Left ventricle myocardium inferior (tissue), 1 donor: ENCODE data around the gene BAIAP2L2. TPM values are rescaled to one million over a fixed set of nuclear protein-coding genes. Genes with fewer than 3 reads are reported as not detected.

ENCODE experiments used
- DNase-seq: peaks from one replicate; pipeline ENCODE4 v3.0.0-alpha.2; 2020
- H3K27ac ChIP-seq: fragments of 200-600 bp; replicated peaks from 2 replicates; pipeline ENCODE4 v1.8.0; 2021
- H3K27me3 ChIP-seq: fragments of 200-600 bp; 2 replicates; pipeline ENCODE4 v1.8.0; 2021; ENCODE audit warnings: low read depth
- H3K36me3 ChIP-seq: fragments of 200-600 bp; 2 replicates; pipeline ENCODE4 v1.8.0; 2021
- H3K4me1 ChIP-seq: fragments of 200-600 bp; 2 replicates; pipeline ENCODE4 v1.8.0; 2021
- H3K4me3 ChIP-seq: fragments of 200-600 bp; 2 replicates; pipeline ENCODE4 v1.8.0; 2021; ENCODE audit warnings: mild to moderate bottlenecking, moderate library complexity
- H3K9me3 ChIP-seq: fragments of 200-600 bp; replicated peaks from 2 replicates; pipeline ENCODE4 v1.8.0; 2021
- CTCF ChIP-seq: fragments of 200-600 bp; IDR thresholded peaks from 2 replicates; pipeline ENCODE4 v1.8.0; 2021; ENCODE audit warnings: antibody characterized with exemption, mild to moderate bottlenecking, borderline replicate concordance
- intact Hi-C: fragments of 100-400 bp; cut with micrococcal nuclease; formaldehyde crosslinking; loops from one replicate; pipeline ENCODE4 v1.11.0; 2022
- total RNA-seq: library from RNA; stranded (reverse); fragmentation: NEBNext Ultra II Directional; extraction: Animal tissue kit (Norgen Biotek cat#: 25700); gene quantifications from one replicate; pipeline ENCODE4 v1.2.1, GENCODE V29; 2021
- donor health status: DM: no; HTN: yes; CAD: no; lungs with severe emphysema.

BAIAP2L2 gene
- total RNA-seq, 1 donor from 2014 or later = 0.16 TPM

GRCh38 chr22:38035530-38035885 is 75.0 kb downstream of the BAIAP2L2 start:
- peak overlapping the region; percentile 64 for H3K27ac ChIP-seq
- DNase-seq = no peak
- intact Hi-C loops = no loop called here

More at GRCh38 chr22:38035530-38035885, 75.0 kb downstream of the BAIAP2L2 start:
- peaks cover 34% of the 10 kb centered on the region for H3K4me1 ChIP-seq
- no peaks in the 10 kb centered on the region for H3K9me3 ChIP-seq
- TF ChIP-seq CTCF = no peak
- H3K27me3 ChIP-seq = no peaks in the 10 kb centered on the region
- H3K4me3 ChIP-seq = no peak overlapping the region
- no peaks in the 10 kb centered on the region for H3K36me3 ChIP-seq

Other genes starting within 250 kb of the BAIAP2L2 start
- gene MICALL1, start 204.4 kb downstream of the BAIAP2L2 start, total RNA-seq = 14.8 TPM
- gene C22orf23, start 157.1 kb downstream of the BAIAP2L2 start, total RNA-seq = 0.82 TPM
- gene POLR2F, start 157.0 kb downstream of the BAIAP2L2 start, total RNA-seq = 79.3 TPM
- gene SOX10, start 126.1 kb downstream of the BAIAP2L2 start, total RNA-seq = 1.2 TPM
- gene PICK1, start 53.3 kb downstream of the BAIAP2L2 start, total RNA-seq = 21.1 TPM
- not detected for gene SLC16A8, start 26.5 kb downstream of the BAIAP2L2 start, total RNA-seq
- gene PLA2G6, start 71.1 kb upstream of the BAIAP2L2 start, total RNA-seq = 14.1 TPM
- gene MAFF, start 91.3 kb upstream of the BAIAP2L2 start, total RNA-seq = 4.7 TPM
- 50.6 TPM for gene TMEM184B, start 162.3 kb upstream of the BAIAP2L2 start, total RNA-seq
- gene CSNK1E, start 206.7 kb upstream of the BAIAP2L2 start, total RNA-seq = 76.1 TPM